Measurements from ENCODE around the gene KLHL35. TPM values are rescaled to one million over a fixed set of nuclear protein-coding genes. Genes with fewer than 3 reads are reported as not detected.

The KLHL35 gene
- total and polyA plus RNA-seq, 2 experiments from 2014 or later: 0.10 to 0.28 TPM

GRCh38 chr11:75454987-75455386, 22.0 kb upstream of the KLHL35 start:
- no peak overlapping the region for H2AFZ ChIP-seq
- no peaks in the 10 kb centered on the region; the same call in 1 of the 2 replicates for H3K4me1 ChIP-seq (ENCODE audit: insufficient read depth)
- no peak for TF ChIP-seq CREB1 (CRISPR knock-in tag; IDR thresholded peaks at IDR 0.05; ENCODE audit: low read depth)
- no peak for TF ChIP-seq ETS1 (IDR thresholded peaks at IDR 0.05)
- no peak for TF ChIP-seq STAT1 (IDR thresholded peaks at IDR 0.05; ENCODE audit: unreplicated experiment)
- DNase-seq (ENCODE audit: low spot score) (no peak), ATAC-seq (no peak)
- no peaks in the 10 kb centered on the region for H3K36me3 ChIP-seq (ENCODE audit: insufficient read depth)
- H3K4me1 Mint-ChIP-seq: peaks cover 17% of the 10 kb centered on the region
- H3K9me3 Mint-ChIP-seq: no peaks in the 10 kb centered on the region
- no peak overlapping the region for H3K4me3 Mint-ChIP-seq
- H3K27ac Mint-ChIP-seq: no peak overlapping the region
- peaks cover 10% of the 10 kb centered on the region for H3K27me3 Mint-ChIP-seq (ENCODE audit: insufficient read depth, low read depth, poor library complexity)
- no peak overlapping the region for H3K4me2 ChIP-seq
- no peak overlapping the region for H3K4me3 ChIP-seq
- H3K36me3 Mint-ChIP-seq (ENCODE audit: low read depth): no peaks in the 10 kb centered on the region
- no peaks in the 10 kb centered on the region for H3F3A ChIP-seq (replicated peaks; ENCODE audit: low read depth)
- H3K79me2 ChIP-seq (replicated peaks; ENCODE audit: insufficient read depth): no peaks in the 10 kb centered on the region
- peaks cover 6% of the 10 kb centered on the region for H3K27me3 ChIP-seq (ENCODE audit: insufficient read depth)
- no peaks in the 10 kb centered on the region for H3K9me2 ChIP-seq (ENCODE audit: insufficient read depth)
- no peak overlapping the region for H3K27ac ChIP-seq (ENCODE audit: low read depth)
- H4K20me1 ChIP-seq (replicated peaks; ENCODE audit: insufficient read depth): no peaks in the 10 kb centered on the region

- H3K27ac ChIP-seq (ENCODE audit: low read depth): no peak overlapping the region; the same call in 1 of the 2 replicates
- H3K4me2 ChIP-seq: no peak overlapping the region
- no peak overlapping the region for H3K4me3 ChIP-seq
- Mint-ChIP-seq H3K36me3 (ENCODE audit: low read depth) (no peaks in the 10 kb centered on the region), H3K4me3 (no peak overlapping the region), H3K4me1 (peaks cover 17% of the 10 kb centered on the region), H3K9me3 (no peaks in the 10 kb centered on the region), H3K27ac (no peak overlapping the region), H3K27me3 (ENCODE audit: insufficient read depth, low read depth, poor library complexity) (peaks cover 10% of the 10 kb centered on the region)
- peaks cover 6% of the 10 kb centered on the region for H3K27me3 ChIP-seq (ENCODE audit: insufficient read depth)
- H2AFZ ChIP-seq: no peak overlapping the region
- H3F3A ChIP-seq (replicated peaks; ENCODE audit: low read depth): no peaks in the 10 kb centered on the region
- H3K4me1 ChIP-seq (ENCODE audit: insufficient read depth): no peaks in the 10 kb centered on the region; the same call in 1 of the 2 replicates
- no peaks in the 10 kb centered on the region for H4K20me1 ChIP-seq (replicated peaks; ENCODE audit: insufficient read depth)
- DNase-seq (ENCODE audit: low spot score) (no peak), ATAC-seq (no peak)
- H3K79me2 ChIP-seq (replicated peaks; ENCODE audit: insufficient read depth): no peaks in the 10 kb centered on the region
- H3K36me3 ChIP-seq (ENCODE audit: insufficient read depth): no peaks in the 10 kb centered on the region
- H3K9me2 ChIP-seq (ENCODE audit: insufficient read depth): no peaks in the 10 kb centered on the region
- TF ChIP-seq EZH2 (IDR thresholded peaks at IDR 0.05; ENCODE audit: low read depth, unreplicated experiment): no peak
- no peak for TF ChIP-seq ETS1 (IDR thresholded peaks at IDR 0.05)
- TF ChIP-seq ZNF114 (CRISPR knock-in tag; IDR thresholded peaks at IDR 0.05): no peak
- TF ChIP-seq STAT1 (IDR thresholded peaks at IDR 0.05; ENCODE audit: unreplicated experiment): no peak
- no peak for TF ChIP-seq REST (IDR thresholded peaks at IDR 0.05; ENCODE audit: unreplicated experiment)
- TF ChIP-seq ZNF331 (CRISPR knock-in tag; IDR thresholded peaks at IDR 0.05; ENCODE audit: low read depth): no peak
- TF ChIP-seq CREB1 (CRISPR knock-in tag; IDR thresholded peaks at IDR 0.05; ENCODE audit: low read depth): no peak
- no peak for TF ChIP-seq CTCF (conservative IDR thresholded peaks at IDR 0.05; ENCODE audit: low read depth in 2 of 2)
These were observed 21.1 kb upstream of the KLHL35 start for GRCh38 chr11:75453916-75454655.

Data from GM23338 (cell line).